Astrocyte of the spinal cord (primary cell): ENCODE results near the gene EIPR1.

Experiments used
- DNase-seq: peaks from one replicate; pipeline ENCODE4 v3.0.0; 2011; ENCODE audit warnings: low read depth, low spot score
- H3K4me3 ChIP-seq: 2 replicates; pipeline ENCODE4 v1.5.1; 2011; ENCODE audit warnings: low read depth, mild to moderate bottlenecking, low read length, moderate library complexity
- CTCF ChIP-seq: IDR thresholded peaks from 2 replicates; pipeline ENCODE4 v1.5.1; 2012; ENCODE audit warnings: low read depth, mild to moderate bottlenecking, low read length, inconsistent platforms
- in situ Hi-C: cut with HindIII; loops from 2 replicates; pipeline ENCODE4 v1.10.0; 2017; ENCODE audit warnings: low sequenced_read_pairs

Gene EIPR1

DNA sequence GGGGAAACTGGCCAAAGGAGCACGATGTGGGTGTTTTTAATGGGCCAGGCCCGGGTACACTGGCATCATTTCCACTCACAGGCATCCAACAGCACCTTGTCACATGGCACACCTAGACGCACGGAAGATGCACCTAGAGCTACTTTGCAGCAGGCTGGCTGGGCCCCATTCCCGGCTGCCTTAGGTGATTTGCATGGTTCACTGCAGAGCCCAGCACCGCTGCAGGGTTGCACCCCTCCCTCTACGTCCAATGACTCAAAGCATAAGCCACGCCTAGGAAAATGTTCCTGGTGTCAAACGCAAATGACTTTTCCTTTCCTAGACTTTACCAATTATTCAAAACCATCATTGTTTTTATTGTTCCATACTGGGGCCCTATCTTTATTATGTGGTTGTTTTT lies 222.9 kb downstream of the EIPR1 start:
- H3K4me3 ChIP-seq: no peak overlapping the region
- in situ Hi-C loops: no loop called here
- no peak for DNase-seq
- no peak for TF ChIP-seq CTCF

DNA sequence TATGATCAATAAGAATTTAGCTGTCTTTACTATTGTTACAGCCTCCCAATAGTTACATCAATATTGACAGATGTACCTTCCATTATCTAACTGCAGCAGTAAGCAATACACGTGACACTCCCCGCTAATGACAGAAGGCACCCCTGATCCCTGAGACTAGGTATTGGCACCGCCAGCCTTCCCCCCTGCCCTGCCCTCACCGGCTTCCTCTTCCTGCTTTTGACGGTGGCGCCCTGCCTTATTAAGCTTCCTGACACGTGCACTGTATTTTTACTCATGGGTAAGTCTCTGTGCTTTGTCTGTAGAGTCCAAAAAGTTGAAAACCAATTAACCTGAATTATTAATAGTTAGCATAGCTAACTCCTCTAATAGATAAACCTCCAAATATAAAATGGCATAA lies 223.5 kb downstream of the EIPR1 start:
- H3K4me3 ChIP-seq: no peak overlapping the region
- no peak for DNase-seq
- no peak for TF ChIP-seq CTCF
- in situ Hi-C loops: no loop called here

- DNase-seq: no peak
- TF ChIP-seq CTCF: no peak
- in situ Hi-C loops: no loop called here
- no peak overlapping the region for H3K4me3 ChIP-seq
Measured at GRCh38 chr2:3151153-3151918, 226.3 kb downstream of the EIPR1 start.

GRCh38 chr2:3149441-3150217 lies 228.0 kb downstream of the EIPR1 start:
- no peak for TF ChIP-seq CTCF
- in situ Hi-C loops: no loop called here
- no peak overlapping the region for H3K4me3 ChIP-seq
- no peak for DNase-seq

GRCh38 chr2:3148716-3149115 lies 228.9 kb downstream of the EIPR1 start:
- DNase-seq: no peak
- no peak for TF ChIP-seq CTCF
- in situ Hi-C loops: no loop called here
- H3K4me3 ChIP-seq: no peak overlapping the region

DNA sequence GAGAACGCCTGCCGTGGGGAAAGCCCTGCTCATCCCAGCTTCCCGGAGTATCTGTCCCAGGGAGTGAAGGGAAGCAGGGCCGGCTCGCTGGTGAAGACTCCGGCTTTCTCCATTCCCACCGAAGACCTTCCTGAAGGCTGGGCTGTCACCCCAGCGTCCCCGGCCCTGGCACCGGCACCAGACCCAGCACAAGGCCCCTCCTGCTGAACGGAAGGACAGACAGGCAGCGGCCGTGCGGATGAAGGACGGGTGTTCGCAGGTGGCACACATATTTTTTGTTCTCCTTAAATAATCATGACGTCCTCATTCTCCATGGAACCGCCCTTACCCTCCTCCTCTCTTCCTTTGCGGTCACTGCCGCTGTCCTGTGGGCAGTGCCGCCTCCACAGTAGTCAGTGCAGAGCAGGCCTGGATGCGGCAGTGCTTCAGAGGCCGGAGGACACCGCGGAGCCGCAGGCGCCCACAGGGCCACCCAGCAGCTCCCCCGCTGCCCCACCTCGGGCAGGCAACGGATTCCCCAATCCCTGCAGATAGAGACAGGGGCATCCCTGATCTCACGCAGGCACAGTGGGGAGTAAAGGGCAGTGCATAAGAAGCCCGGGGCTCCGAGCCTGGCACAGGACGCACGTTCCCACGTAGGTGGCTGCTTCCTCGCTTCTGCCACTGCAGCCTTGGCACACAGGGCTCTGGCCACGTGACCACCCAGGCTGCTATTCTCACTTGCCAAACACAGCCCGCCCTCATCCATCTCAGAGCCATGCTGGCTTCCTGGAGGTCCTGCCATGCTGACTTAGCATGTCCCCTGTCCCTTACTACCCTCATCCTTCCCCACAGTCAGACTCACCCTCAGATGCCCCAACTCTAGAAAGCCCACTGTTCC lies 229.7 kb downstream of the EIPR1 start:
- no peak overlapping the region for H3K4me3 ChIP-seq
- TF ChIP-seq CTCF: no peak
- in situ Hi-C loops: no loop called here
- DNase-seq: no peak
